Vagina (tissue), 2 donors: ENCODE data around the gene PGAP2. TPM values are rescaled to one million over a fixed set of nuclear protein-coding genes. Genes with fewer than 3 reads are reported as not detected.
A peak's percentile ranks its signal among the peaks of the same experiment; 100 is the strongest.

Source experiments
- DNase-seq, 2 donors: peaks; one replicate each; pipeline ENCODE4 v3.0.0-alpha.2; 2017; ENCODE audit errors: extremely low spot score in 2 of 2
- H3K27ac ChIP-seq: fragments of 200-600 bp; sonication (generic); one replicate; pipeline ENCODE4 v1.5.1; 2019
- H3K27me3 ChIP-seq: fragments of 200-600 bp; sonication (generic); one replicate; pipeline ENCODE4 v1.5.1; 2019
- H3K36me3 ChIP-seq, 2 donors: fragments of 200-600 bp; sonication (generic); one replicate each; pipeline ENCODE4 v1.5.1; 2017 to 2019
- H3K4me1 ChIP-seq: fragments of 200-600 bp; sonication (generic); one replicate; pipeline ENCODE4 v1.5.1; 2019
- H3K4me3 ChIP-seq, 2 donors: fragments of 200-600 bp; sonication (generic); 1 replicate in 1 of 2; 2 replicates in 1 of 2; pipeline ENCODE4 v1.5.1; 2016 to 2019
- H3K9me3 ChIP-seq: fragments of 200-600 bp; sonication (generic); one replicate; pipeline ENCODE4 v1.5.1; 2019
- POLR2A ChIP-seq, 2 donors: fragments of 450-650 bp; IDR thresholded peaks; one replicate each; pipeline ENCODE4 v1.6.1; 2017; ENCODE audit warnings: antibody characterized with exemption in 2 of 2, mild to moderate bottlenecking in 2 of 2, moderate library complexity in 2 of 2
- POLR2AphosphoS5 ChIP-seq, 2 donors: sonication (generic); formaldehyde crosslinking; IDR thresholded peaks; one replicate each; pipeline ENCODE4 v1.9.0; 2017; ENCODE audit warnings: antibody characterized with exemption in 2 of 2, mild to moderate bottlenecking in 2 of 2, low read depth in 1 of 2; ENCODE audit not compliant: insufficient read depth in 1 of 2
- intact Hi-C: fragments of 100-400 bp; cut with DNase I; formaldehyde crosslinking; loops from one replicate; pipeline ENCODE4 v1.15.1; 2023
- total RNA-seq: library from RNA; depleted of rRNA; stranded (reverse); fragments of >200 nt; gene quantifications from one replicate; pipeline ENCODE4 v1.2.3, GENCODE V29; 2016
- TF ChIP-seq, protein P1 (sequence below), 3 experiments: fragments of 450-650 bp in 2 of 3; fragments of 200-600 bp in 1 of 3; sonication (generic) in 1 of 3; IDR thresholded peaks; one replicate each; pipeline ENCODE4 v1.5.1; 2017 to 2019; ENCODE audit warnings: antibody characterized with exemption in 3 of 3, mild to moderate bottlenecking in 2 of 3, moderate library complexity in 2 of 3

Gene PGAP2
- total RNA-seq, 1 donor from 2014 or later, result 19.6 TPM

DNA sequence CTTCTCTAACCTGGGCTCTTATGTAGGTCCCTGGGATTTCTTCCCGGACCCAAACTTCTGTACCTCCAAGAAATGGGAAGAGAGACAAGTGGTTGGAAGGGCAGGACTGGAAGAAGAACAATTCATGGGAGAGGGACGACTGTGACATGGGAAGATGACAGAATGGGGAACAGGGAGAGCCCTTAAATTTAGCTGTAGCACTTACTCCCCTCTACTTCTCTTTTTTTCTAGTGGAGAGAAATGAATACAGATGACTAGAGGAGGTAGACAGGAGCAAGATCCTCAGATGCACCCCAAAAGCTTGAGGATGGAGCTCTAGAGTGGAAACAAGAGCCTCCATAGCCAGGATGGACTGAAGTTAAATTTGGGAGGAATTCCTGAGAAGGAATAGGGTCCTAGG, 30.1 kb downstream of the PGAP2 start:
- intact Hi-C loops, result no loop called here
- no peak for DNase-seq
- H3K36me3 ChIP-seq, result no peaks in the 10 kb centered on the region
- no peaks in the 10 kb centered on the region for H3K9me3 ChIP-seq
- H3K27ac ChIP-seq, result peak overlapping the region; percentile 96
- H3K4me3 ChIP-seq, result peak overlapping the region in 1 of 2 donors; percentile 96
- H3K27me3 ChIP-seq, result no peaks in the 10 kb centered on the region
- TF ChIP-seq POLR2A (IDR thresholded peaks at IDR 0.05) (no peak), POLR2AphosphoS5 (IDR thresholded peaks at IDR 0.05; ENCODE audit: insufficient read depth in 1 of 2, low read depth in 1 of 2) (no peak)
- TF ChIP-seq, protein P1, sequence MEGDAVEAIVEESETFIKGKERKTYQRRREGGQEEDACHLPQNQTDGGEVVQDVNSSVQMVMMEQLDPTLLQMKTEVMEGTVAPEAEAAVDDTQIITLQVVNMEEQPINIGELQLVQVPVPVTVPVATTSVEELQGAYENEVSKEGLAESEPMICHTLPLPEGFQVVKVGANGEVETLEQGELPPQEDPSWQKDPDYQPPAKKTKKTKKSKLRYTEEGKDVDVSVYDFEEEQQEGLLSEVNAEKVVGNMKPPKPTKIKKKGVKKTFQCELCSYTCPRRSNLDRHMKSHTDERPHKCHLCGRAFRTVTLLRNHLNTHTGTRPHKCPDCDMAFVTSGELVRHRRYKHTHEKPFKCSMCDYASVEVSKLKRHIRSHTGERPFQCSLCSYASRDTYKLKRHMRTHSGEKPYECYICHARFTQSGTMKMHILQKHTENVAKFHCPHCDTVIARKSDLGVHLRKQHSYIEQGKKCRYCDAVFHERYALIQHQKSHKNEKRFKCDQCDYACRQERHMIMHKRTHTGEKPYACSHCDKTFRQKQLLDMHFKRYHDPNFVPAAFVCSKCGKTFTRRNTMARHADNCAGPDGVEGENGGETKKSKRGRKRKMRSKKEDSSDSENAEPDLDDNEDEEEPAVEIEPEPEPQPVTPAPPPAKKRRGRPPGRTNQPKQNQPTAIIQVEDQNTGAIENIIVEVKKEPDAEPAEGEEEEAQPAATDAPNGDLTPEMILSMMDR (IDR thresholded peaks at IDR 0.05), result no peak
- peaks cover 59% of the 10 kb centered on the region for H3K4me1 ChIP-seq

DNA sequence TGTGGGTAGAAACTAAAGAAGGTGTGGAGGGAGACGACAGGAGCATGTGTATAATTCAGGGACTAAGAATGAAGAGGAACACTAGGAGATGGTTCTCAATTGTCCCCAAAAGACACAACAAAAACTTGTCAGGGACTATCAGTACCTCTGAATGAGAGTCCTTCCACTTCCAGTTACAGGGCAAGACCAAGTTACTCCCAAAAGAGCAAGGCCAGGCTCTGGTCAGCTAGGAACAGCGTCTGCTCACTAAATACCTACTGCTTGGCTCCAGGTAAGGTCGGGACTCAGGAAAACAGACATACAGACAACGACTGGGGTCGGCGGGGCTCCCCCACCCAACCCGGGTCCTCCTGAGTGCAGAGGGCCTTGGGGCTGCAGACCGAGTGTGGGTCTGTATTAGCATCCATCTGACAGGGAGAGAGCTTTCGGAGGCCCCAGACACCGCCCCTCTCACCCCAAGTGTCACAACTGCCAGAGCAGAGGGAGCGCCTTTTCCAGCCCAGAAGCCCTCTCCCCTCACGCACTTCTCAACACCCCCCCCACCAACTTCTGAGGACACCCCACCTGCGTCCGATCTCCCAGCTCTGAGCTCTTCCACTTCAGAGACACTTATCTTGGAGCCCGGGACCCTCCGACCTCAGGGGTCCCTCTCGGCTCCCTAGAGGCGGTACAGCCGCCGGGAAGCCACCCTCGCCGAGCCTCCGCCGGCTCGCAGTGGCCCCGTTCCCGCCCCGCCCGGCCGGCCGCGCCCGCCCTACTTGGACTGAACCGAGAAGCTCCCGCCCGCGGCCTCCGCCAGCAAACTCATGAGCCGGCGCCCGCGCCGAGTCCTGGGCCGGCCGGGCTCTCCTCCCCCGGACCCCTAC, 31.9 kb downstream of the PGAP2 start:
- Histone ChIP-seq H3K4me3 (peak overlapping the region; percentile 64 to 96), H3K27ac (peak overlapping the region; percentile 96), H3K9me3 (no peaks in the 10 kb centered on the region), H3K4me1 (peaks cover 48% of the 10 kb centered on the region), H3K36me3 (no peaks in the 10 kb centered on the region), H3K27me3 (no peaks in the 10 kb centered on the region)
- intact Hi-C loops, result no loop called here
- no peak for DNase-seq
- TF ChIP-seq, protein P1 (IDR thresholded peaks at IDR 0.05), result no peak
- TF ChIP-seq POLR2AphosphoS5 (IDR thresholded peaks at IDR 0.05; ENCODE audit: insufficient read depth in 1 of 2, low read depth in 1 of 2), result no peak
- no peak for TF ChIP-seq POLR2A (IDR thresholded peaks at IDR 0.05)

DNA sequence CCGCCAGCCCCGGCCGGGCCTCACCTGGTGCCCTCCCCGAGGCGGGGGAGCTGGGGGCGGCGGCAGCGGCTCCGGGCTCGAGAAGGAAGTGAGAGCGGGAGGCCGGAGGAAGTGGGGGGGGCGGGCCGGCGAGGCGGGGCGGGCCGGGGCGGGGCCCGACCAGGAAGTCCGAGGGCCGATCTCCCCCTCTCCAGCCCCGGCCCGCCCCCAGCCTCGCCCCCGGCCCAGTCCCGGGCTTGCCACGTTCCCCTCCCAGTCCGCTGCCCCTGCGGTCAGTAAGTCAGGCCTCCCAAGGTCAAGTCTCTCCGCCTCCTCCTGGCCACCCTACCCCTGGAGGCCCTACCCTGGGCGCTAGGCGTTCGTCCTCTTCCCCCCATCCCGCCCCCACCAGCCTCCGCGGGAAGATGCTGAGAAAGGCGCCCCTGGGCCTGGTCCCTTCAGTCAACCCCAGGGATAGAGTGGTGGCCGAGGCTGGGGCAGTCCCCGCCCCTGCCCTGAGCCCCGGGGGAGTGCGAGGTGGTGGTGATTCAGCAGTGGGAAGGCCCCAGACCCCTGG, 32.6 kb downstream of the PGAP2 start, which contains the start of gene RHOG:
Gene RHOG (minus strand): TSS at position 90 of the 556 bp plus-strand sequence. CDS start 12,821 bp downstream, outside the sequence.
- intact Hi-C loops, result no loop called here
- Histone ChIP-seq H3K36me3 (no peaks in the 10 kb centered on the region), H3K27me3 (no peaks in the 10 kb centered on the region)

DNA sequence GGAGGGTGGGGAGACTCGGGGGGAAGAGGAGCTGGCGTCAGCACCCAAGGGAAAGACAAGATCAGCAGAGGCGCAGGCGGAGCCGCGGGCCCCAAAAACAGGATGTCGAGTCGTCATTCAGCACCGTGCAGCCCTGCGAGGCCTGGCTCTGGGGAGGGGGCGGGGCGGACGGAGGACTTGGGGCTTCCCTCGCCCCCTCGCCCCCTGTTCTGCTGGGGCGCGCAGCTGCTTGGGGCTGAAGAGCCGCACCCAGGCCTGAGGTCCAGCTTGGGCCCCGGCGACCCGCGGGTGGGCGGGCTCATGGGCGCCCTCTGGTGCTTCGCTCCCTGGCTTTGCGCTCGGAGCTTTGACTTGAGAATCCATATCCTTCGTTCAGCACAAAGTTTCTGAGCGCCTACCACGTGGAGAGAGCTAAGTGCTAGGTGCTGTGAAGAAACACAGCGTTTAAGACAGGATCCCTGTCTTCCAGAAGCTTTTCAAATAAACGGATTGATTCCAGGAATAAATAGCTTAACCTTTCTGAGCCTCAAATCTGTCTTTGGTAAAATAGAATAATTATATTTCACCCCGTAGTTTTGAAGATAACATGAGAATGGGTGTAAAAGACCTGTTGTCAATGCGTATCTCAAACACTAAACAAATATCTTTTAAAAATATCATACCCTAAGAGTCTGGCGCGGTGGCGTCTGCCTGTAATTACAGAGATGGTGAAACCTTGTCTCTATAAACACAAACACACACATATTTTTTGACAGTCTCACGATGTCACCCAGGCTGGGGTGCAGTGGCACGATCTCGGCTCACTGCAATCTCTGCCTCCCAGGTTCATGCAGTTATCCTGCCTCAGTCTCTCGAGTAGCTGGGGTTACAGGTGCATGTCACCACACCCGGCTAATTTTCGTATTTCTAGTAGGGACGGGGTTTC, 33.3 kb downstream of the PGAP2 start:
- peaks cover 35% of the 10 kb centered on the region for H3K4me1 ChIP-seq
- peak overlapping the region; percentile 96 for H3K27ac ChIP-seq
- H3K9me3 ChIP-seq, result no peaks in the 10 kb centered on the region
- H3K27me3 ChIP-seq, result no peaks in the 10 kb centered on the region
- DNase-seq, result peak in 1 of 2 donors; percentile 95
- TF ChIP-seq POLR2A (IDR thresholded peaks at IDR 0.05) (no peak), POLR2AphosphoS5 (IDR thresholded peaks at IDR 0.05; ENCODE audit: insufficient read depth in 1 of 2, low read depth in 1 of 2) (peak; percentile 51 to 87)
- TF ChIP-seq, protein P1 (IDR thresholded peaks at IDR 0.05), result peak; percentile 51 to 74 (median 64)
- H3K4me3 ChIP-seq, result peak overlapping the region; percentile 64 to 96
- no peaks in the 10 kb centered on the region for H3K36me3 ChIP-seq
- intact Hi-C loops, result no loop called here

More for the DNA sequence above, 32.6 kb downstream of the PGAP2 start, which contains the start of gene RHOG:
- no peaks in the 10 kb centered on the region for H3K9me3 ChIP-seq
- TF ChIP-seq, protein P1 (IDR thresholded peaks at IDR 0.05), result no peak
- TF ChIP-seq POLR2A (IDR thresholded peaks at IDR 0.05) (no peak), POLR2AphosphoS5 (IDR thresholded peaks at IDR 0.05; ENCODE audit: insufficient read depth in 1 of 2, low read depth in 1 of 2) (no peak)
- peak within 1 kb of the TSS; percentile 64 to 96 for H3K4me3 ChIP-seq
- peak in 1 of 2 donors; percentile 94 for DNase-seq
- peak within 1 kb of the TSS; percentile 96 for H3K27ac ChIP-seq
- H3K4me1 ChIP-seq, result peaks cover 41% of the 10 kb centered on the region
